Choroid plexus epithelial cell (primary cell): ENCODE results near the gene CACNA1F.

Experiments used
- DNase-seq: peaks from one replicate; pipeline ENCODE4 v3.0.0-alpha.2; 2010; ENCODE audit warnings: low read depth
- H3K4me3 ChIP-seq: 2 replicates; pipeline ENCODE4 v1.5.1; 2011; ENCODE audit warnings: low read depth, mild to moderate bottlenecking, control low read depth, low read length, moderate library complexity
- CTCF ChIP-seq: conservative IDR thresholded peaks from 2 replicates; pipeline ENCODE4 v1.5.1; 2011; ENCODE audit warnings: low read depth, mild to moderate bottlenecking, control low read depth, inconsistent platforms, low read length, moderate library complexity

Gene CACNA1F

DNA sequence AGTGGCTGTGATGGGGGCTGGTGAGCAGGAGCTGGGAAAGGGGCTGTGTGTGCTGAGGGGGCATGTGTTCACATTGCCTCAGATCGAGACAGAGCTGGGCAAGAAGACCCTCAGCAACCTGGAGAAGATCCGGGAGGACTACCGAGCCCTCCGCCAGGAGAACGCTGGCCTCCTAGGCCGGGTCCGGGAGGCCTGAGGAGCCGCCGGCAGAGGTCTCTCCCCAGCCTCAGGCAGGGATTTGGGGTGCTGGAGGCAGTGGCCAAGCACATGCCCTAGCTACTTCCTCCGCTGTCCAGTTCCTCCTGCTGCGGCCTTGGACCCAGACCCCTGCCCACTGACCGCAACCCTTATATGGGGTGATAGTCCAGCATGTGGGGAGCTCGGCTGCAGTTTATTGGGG, 16.9 kb upstream of the CACNA1F start:
- no peak for TF ChIP-seq CTCF
- no peak overlapping the region for H3K4me3 ChIP-seq
- DNase-seq = no peak

GRCh38 chrX:49249616-49250015, 16.5 kb upstream of the CACNA1F start:
- DNase-seq = no peak
- TF ChIP-seq CTCF = no peak
- no peak overlapping the region for H3K4me3 ChIP-seq

- no peak overlapping the region for H3K4me3 ChIP-seq
- TF ChIP-seq CTCF = no peak
- DNase-seq = no peak
These were observed 15.9 kb upstream of the CACNA1F start for GRCh38 chrX:49249071-49249470.

GRCh38 chrX:49247916-49248811, 15.0 kb upstream of the CACNA1F start:
- no peak for TF ChIP-seq CTCF
- H3K4me3 ChIP-seq = no peak overlapping the region
- DNase-seq = no peak

- TF ChIP-seq CTCF = no peak
- H3K4me3 ChIP-seq = no peak overlapping the region
- DNase-seq = no peak
These were observed 14.2 kb upstream of the CACNA1F start for GRCh38 chrX:49247346-49247745.

- no peak overlapping the region for H3K4me3 ChIP-seq
- no peak for TF ChIP-seq CTCF
- DNase-seq = no peak
These were observed 13.4 kb upstream of the CACNA1F start for GRCh38 chrX:49246541-49246940.

DNA sequence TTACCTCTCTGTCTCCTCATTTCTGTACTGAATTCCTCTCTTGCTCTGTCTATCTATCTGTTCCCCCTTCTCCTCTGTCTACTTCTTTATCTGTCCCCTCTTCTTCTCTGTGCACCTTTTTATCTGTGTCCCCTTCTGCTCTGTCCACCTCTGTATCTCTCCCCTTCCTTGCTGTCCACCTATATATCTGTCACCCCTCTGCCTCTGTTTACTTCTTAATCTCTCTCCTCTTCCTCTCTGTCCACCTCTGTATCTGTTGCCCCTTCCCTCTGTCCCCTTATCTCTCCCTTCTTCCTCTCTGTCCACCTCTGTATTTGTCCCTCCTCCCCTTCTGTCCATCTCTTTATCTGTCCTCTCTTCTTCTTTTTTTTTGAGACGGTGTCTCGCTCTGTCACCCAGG, 11.1 kb upstream of the CACNA1F start:
- no peak overlapping the region for H3K4me3 ChIP-seq
- TF ChIP-seq CTCF = no peak
- DNase-seq = no peak
